H54 (cell line): ENCODE measurements around the gene PARVG.

Experiments
- DNase-seq: peaks from one replicate; pipeline ENCODE4 v3.0.0; 2011; ENCODE audit warnings: low spot score, mixed read lengths; ENCODE audit not compliant: insufficient read length
- FAIRE-seq: peaks from 3 replicates; lab custom pipeline; 2011; peaks lifted over from hg19 to GRCh38; lab: Jason Lieb, UNC
- POLR2A ChIP-seq: IDR thresholded peaks from 2 replicates; pipeline ENCODE4 v1.6.1; 2011; ENCODE audit warnings: low read depth, mild to moderate bottlenecking, low read length

Gene PARVG

GRCh38 chr22:44202261-44202789, 21.6 kb downstream of the PARVG start:
- TF ChIP-seq POLR2A = no peak
- FAIRE-seq (no peak), DNase-seq (no peak)

GRCh38 chr22:44203203-44203602, 22.5 kb downstream of the PARVG start:
- no peak for FAIRE-seq

GRCh38 chr22:44204739-44205515, 24.2 kb downstream of the PARVG start:
- FAIRE-seq (no peak), DNase-seq (no peak)
- TF ChIP-seq POLR2A = no peak

More at GRCh38 chr22:44203203-44203602, 22.5 kb downstream of the PARVG start:
- TF ChIP-seq POLR2A = no peak
- DNase-seq = no peak

GRCh38 chr22:44205516-44206329, 25.0 kb downstream of the PARVG start:
- FAIRE-seq (no peak), DNase-seq (no peak)
- TF ChIP-seq POLR2A = no peak

- DNase-seq (no peak), FAIRE-seq (no peak)
- TF ChIP-seq POLR2A = no peak
Measured at GRCh38 chr22:44206330-44206645, 25.6 kb downstream of the PARVG start.

- DNase-seq (no peak), FAIRE-seq (no peak)
- no peak for TF ChIP-seq POLR2A
Measured at GRCh38 chr22:44206696-44207095, 26.0 kb downstream of the PARVG start.

GRCh38 chr22:44207173-44207980, 26.7 kb downstream of the PARVG start:
- no peak for TF ChIP-seq POLR2A
- FAIRE-seq (no peak), DNase-seq (no peak)

- TF ChIP-seq POLR2A = no peak
- DNase-seq = no peak
- no peak for FAIRE-seq
Measured at GRCh38 chr22:44207981-44208317, 27.2 kb downstream of the PARVG start.

GRCh38 chr22:44209343-44209742, 28.6 kb downstream of the PARVG start:
- no peak for TF ChIP-seq POLR2A

GRCh38 chr22:44210722-44211121, 30.0 kb downstream of the PARVG start:
- no peak for TF ChIP-seq POLR2A
- DNase-seq (no peak), FAIRE-seq (no peak)

More at GRCh38 chr22:44209343-44209742, 28.6 kb downstream of the PARVG start:
- DNase-seq = no peak
- FAIRE-seq = no peak

GRCh38 chr22:44211256-44211945, 30.7 kb downstream of the PARVG start:
- no peak for TF ChIP-seq POLR2A
- FAIRE-seq (no peak), DNase-seq (no peak)

GRCh38 chr22:44211946-44212930, 31.5 kb downstream of the PARVG start:
- DNase-seq = no peak

More at GRCh38 chr22:44211946-44212930, 31.5 kb downstream of the PARVG start:
- TF ChIP-seq POLR2A = no peak
- FAIRE-seq = no peak
